HEK293 (cell line): ENCODE data around the gene PRPF38B.

Experiments
- CTCF ChIA-PET: fragments of 350-600 bp; formaldehyde crosslinking; extraction: SDS; loops from one replicate; lab custom pipeline; 2021; ENCODE audit warnings: antibody characterized with exemption; lab: Yijun Ruan, JAX
- POLR2A ChIA-PET: fragments of 300-600 bp; formaldehyde crosslinking; extraction: SDS; loops from one replicate; lab custom pipeline; 2020; ENCODE audit warnings: antibody characterized with exemption, inconsistent platforms; lab: Yijun Ruan, JAX
- H3K27ac ChIP-seq: fragments of 200-500 bp; sonication (Bioruptor generic); 2 replicates; pipeline ENCODE4 v1.5.1; 2014; ENCODE audit warnings: low read depth, low read length, control low read depth, inconsistent platforms; ENCODE audit errors: extremely low read depth
- H3K36me3 ChIP-seq, 2 experiments: fragments of 200-500 bp in 1 of 2; sonication (Bioruptor generic) in 1 of 2; 1 replicate in 1 of 2; 2 replicates in 1 of 2; pipeline ENCODE4 v1.5.1; 2014 to 2017; ENCODE audit warnings: inconsistent platforms in 2 of 2, low read length in 2 of 2; ENCODE audit not compliant: control insufficient read depth in 2 of 2, insufficient read depth in 1 of 2
- H3K4me1 ChIP-seq: fragments of 200-500 bp; sonication (Bioruptor generic); 2 replicates; pipeline ENCODE4 v1.5.1; 2014; ENCODE audit warnings: mild to moderate bottlenecking, low read length, inconsistent platforms; ENCODE audit not compliant: control insufficient read depth, insufficient read depth
- H3K4me3 ChIP-seq: 2 replicates; pipeline ENCODE4 v1.5.1; 2011; ENCODE audit warnings: low read depth, mild to moderate bottlenecking, control low read depth, low read length, moderate library complexity
- H3K9me3 ChIP-seq: fragments of 200-500 bp; sonication (Bioruptor generic); 2 replicates; pipeline ENCODE4 v1.5.1; 2014; ENCODE audit warnings: low read depth, low read length, inconsistent platforms; ENCODE audit not compliant: control insufficient read depth, insufficient read depth
- INSM2 ChIP-seq: fragments of 450-650 bp; formaldehyde crosslinking; IDR thresholded peaks from 2 replicates; pipeline ENCODE4 v1.5.1; 2016; ENCODE audit warnings: missing biosample characterization, missing genetic modification characterization
- PRDM10 ChIP-seq: fragments of 450-650 bp; formaldehyde crosslinking; IDR thresholded peaks from 2 replicates; pipeline ENCODE4 v1.5.1; 2016; ENCODE audit warnings: missing biosample characterization, missing genetic modification characterization
- SETDB1 ChIP-seq: IDR thresholded peaks from one replicate; pipeline ENCODE4 v1.6.1; 2017; ENCODE audit warnings: mild to moderate bottlenecking, low read length, moderate library complexity, mixed read lengths; ENCODE audit not compliant: insufficient read length
- TSHZ1 ChIP-seq: fragments of 450-650 bp; formaldehyde crosslinking; IDR thresholded peaks from 2 replicates; pipeline ENCODE4 v1.5.1; 2016; ENCODE audit warnings: missing biosample characterization, missing genetic modification characterization, borderline replicate concordance
- ZBTB10 ChIP-seq: fragments of 450-650 bp; formaldehyde crosslinking; IDR thresholded peaks from 2 replicates; pipeline ENCODE4 v1.5.1; 2016; ENCODE audit warnings: missing biosample characterization, missing genetic modification characterization
- ZBTB26 ChIP-seq: fragments of 450-650 bp; formaldehyde crosslinking; optimal IDR thresholded peaks from 2 replicates; pipeline ENCODE3; 2016; ENCODE audit warnings: missing biosample characterization, mild to moderate bottlenecking, missing genetic modification characterization
- ZBTB44 ChIP-seq: fragments of 450-650 bp; IDR thresholded peaks from 2 replicates; pipeline ENCODE4 v1.5.1; 2018; ENCODE audit warnings: missing biosample characterization, mild to moderate bottlenecking, missing genetic modification characterization
- ZBTB49 ChIP-seq: fragments of 450-650 bp; formaldehyde crosslinking; IDR thresholded peaks from 2 replicates; pipeline ENCODE4 v1.5.1; 2016; ENCODE audit warnings: missing biosample characterization, missing genetic modification characterization, low read depth
- ZBTB6 ChIP-seq: fragments of 450-650 bp; formaldehyde crosslinking; IDR thresholded peaks from 2 replicates; pipeline ENCODE4 v1.5.1; 2017; ENCODE audit warnings: missing biosample characterization, missing genetic modification characterization
- ZNF114 ChIP-seq: fragments of 450-650 bp; formaldehyde crosslinking; IDR thresholded peaks from 2 replicates; pipeline ENCODE4 v1.5.0; 2017; ENCODE audit warnings: missing biosample characterization, missing genetic modification characterization
- ZNF169 ChIP-seq: fragments of 450-650 bp; formaldehyde crosslinking; IDR thresholded peaks from 2 replicates; pipeline ENCODE4 v1.5.1; 2016; ENCODE audit warnings: missing biosample characterization, missing genetic modification characterization
- ZNF184 ChIP-seq: fragments of 450-650 bp; IDR thresholded peaks from 2 replicates; pipeline ENCODE4 v1.5.1; 2018; ENCODE audit warnings: missing biosample characterization, mild to moderate bottlenecking, missing genetic modification characterization
- ZNF24 ChIP-seq: fragments of 450-650 bp; formaldehyde crosslinking; IDR thresholded peaks from 2 replicates; pipeline ENCODE4 v1.5.1; 2016; ENCODE audit warnings: missing biosample characterization, missing genetic modification characterization
- ZNF701 ChIP-seq: fragments of 450-650 bp; formaldehyde crosslinking; IDR thresholded peaks from 2 replicates; pipeline ENCODE4 v1.5.1; 2016; ENCODE audit warnings: missing biosample characterization, missing genetic modification characterization
- ZNF768 ChIP-seq: fragments of 450-650 bp; formaldehyde crosslinking; IDR thresholded peaks from 2 replicates; pipeline ENCODE4 v1.5.1; 2018; ENCODE audit warnings: missing biosample characterization, mild to moderate bottlenecking, missing genetic modification characterization
- ZNF776 ChIP-seq: fragments of 450-650 bp; formaldehyde crosslinking; IDR thresholded peaks from 2 replicates; pipeline ENCODE4 v1.5.0; 2017; ENCODE audit warnings: missing biosample characterization, missing genetic modification characterization, borderline replicate concordance

Gene PRPF38B

GRCh38 chr1:108653431-108654105 is 38.5 kb upstream of the PRPF38B start:
- no peaks in the 10 kb centered on the region; the same call in 1 of the 2 replicates for H3K4me1 ChIP-seq
- CTCF ChIA-PET, result no interaction called here
- POLR2A ChIA-PET, result no interaction called here

More at GRCh38 chr1:108653431-108654105, 38.5 kb upstream of the PRPF38B start:
- Histone ChIP-seq H3K9me3 (no peaks in the 10 kb centered on the region), H3K27ac (no peak overlapping the region), H3K4me3 (no peak overlapping the region), H3K36me3 (no peaks in the 10 kb centered on the region)
- TF ChIP-seq ZBTB44 (tag by site-specific recombination) (no peak), ZBTB26 (tag by site-specific recombination) (no peak), INSM2 (no peak), ZNF776 (no peak), ZNF24 (tag by site-specific recombination) (no peak), ZNF114 (no peak), ZNF184 (tag by site-specific recombination) (no peak), ZNF768 (tag by site-specific recombination) (no peak), ZBTB6 (tag by site-specific recombination) (no peak), TSHZ1 (tag by site-specific recombination) (no peak), SETDB1 (no peak), PRDM10 (no peak), ZBTB49 (tag by site-specific recombination) (no peak), ZNF701 (tag by site-specific recombination) (no peak), ZBTB10 (tag by site-specific recombination) (no peak), ZNF169 (tag by site-specific recombination) (no peak)
